Measurements from ENCODE around the gene PLEKHA7.

DNA sequence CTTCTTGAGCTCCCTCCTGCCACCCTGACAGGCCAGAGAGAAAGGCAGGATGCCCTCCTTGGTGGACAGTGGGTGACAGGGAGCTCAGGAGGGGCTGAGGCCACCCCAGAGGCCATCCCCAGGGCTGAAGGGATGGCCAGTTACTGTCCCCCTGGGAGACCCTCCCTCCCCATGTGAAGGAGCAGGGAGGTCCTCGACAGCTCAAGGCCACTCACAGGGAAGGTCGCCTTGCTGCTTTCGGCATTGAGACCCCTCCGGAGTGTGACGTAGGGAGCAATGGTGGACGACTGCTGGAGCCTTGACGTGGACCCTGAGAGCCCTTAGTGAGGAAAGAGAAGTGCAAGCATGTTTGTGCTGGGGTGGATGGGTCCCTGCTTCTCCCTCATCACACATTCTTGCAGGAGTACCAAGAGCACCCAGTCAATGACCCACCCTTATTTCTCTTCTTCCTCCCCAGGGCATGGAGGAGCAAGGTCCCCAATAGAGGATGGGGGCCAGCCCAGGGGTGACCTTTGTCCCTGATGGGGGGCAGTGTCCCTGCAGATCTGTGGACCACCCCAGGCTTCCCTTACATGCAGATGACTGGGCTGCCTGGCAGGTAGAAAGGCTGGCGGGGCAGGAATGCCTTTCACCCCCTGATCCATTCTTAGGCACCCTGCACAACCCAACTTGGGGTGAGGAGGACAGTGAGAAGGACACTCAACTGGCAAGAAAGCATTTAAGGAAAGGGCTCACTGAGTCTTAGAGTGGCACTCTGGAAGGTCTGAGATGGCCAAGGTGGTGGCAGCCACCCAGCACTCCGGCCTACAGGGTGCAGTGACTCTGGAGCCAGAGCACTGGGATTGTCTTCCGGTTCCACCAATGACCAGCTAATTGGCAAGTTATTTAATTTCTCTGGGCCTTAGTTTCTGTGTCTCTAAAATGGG, 224.4 kb downstream of the PLEKHA7 start:
- TF ChIP-seq CTCF (IDR thresholded peaks at IDR 0.05) = no peak
- TF ChIP-seq POLR2AphosphoS5 (IDR thresholded peaks at IDR 0.05) = no peak
- no peak for TF ChIP-seq POLR2A (IDR thresholded peaks at IDR 0.05)

All from breast epithelium (tissue), 3 donors.